ENCODE data around the gene POLR3A.
"Not testable (repeated sequence)": the region's sequence is repeated elsewhere in the genome, so short reads cannot be mapped to it uniquely, and the experiment has no call there.

The POLR3A gene

GRCh38 chr10:78019264-78019663, 10.1 kb downstream of the POLR3A start:
- no peak for DNase-seq

GRCh38 chr10:78017856-78018255, 11.5 kb downstream of the POLR3A start:
- no peak for DNase-seq

GRCh38 chr10:78015546-78015945, 13.8 kb downstream of the POLR3A start:
- no peak for DNase-seq

- no peak for DNase-seq
Observed at GRCh38 chr10:78013564-78013963, 15.8 kb downstream of the POLR3A start.

GRCh38 chr10:78011065-78011464, 18.2 kb downstream of the POLR3A start:
- no peak for DNase-seq

GRCh38 chr10:78010278-78010677, 19.0 kb downstream of the POLR3A start:
- DNase-seq = no peak

- no peak for DNase-seq
Observed at GRCh38 chr10:78009662-78010061, 19.7 kb downstream of the POLR3A start.

- DNase-seq = no peak
Observed at GRCh38 chr10:78007172-78007571, 22.1 kb downstream of the POLR3A start.

- DNase-seq = no peak
Observed at GRCh38 chr10:78004215-78005026, 24.9 kb downstream of the POLR3A start.

- no peak for DNase-seq
Observed at GRCh38 chr10:78002541-78003288, 26.6 kb downstream of the POLR3A start.

GRCh38 chr10:78000956-78001472, 28.3 kb downstream of the POLR3A start:
- no peak for DNase-seq

- no peak for DNase-seq
Observed at GRCh38 chr10:78000206-78000605, 29.1 kb downstream of the POLR3A start.

GRCh38 chr10:77998780-77999179, 30.5 kb downstream of the POLR3A start:
- DNase-seq = not testable (repeated sequence)

- no peak for DNase-seq
Observed at GRCh38 chr10:77993620-77994019, 35.7 kb downstream of the POLR3A start.

GRCh38 chr10:77989081-77989724, 40.1 kb downstream of the POLR3A start:
- no peak for DNase-seq

- DNase-seq = no peak
Observed at GRCh38 chr10:77987671-77988255, 41.6 kb downstream of the POLR3A start.

GRCh38 chr10:77984986-77985385, 44.3 kb downstream of the POLR3A start:
- no peak for DNase-seq

GRCh38 chr10:77983384-77984341, 45.7 kb downstream of the POLR3A start:
- no peak for DNase-seq

- DNase-seq = no peak
Observed at GRCh38 chr10:77981281-77981680, 48.0 kb downstream of the POLR3A start.

- DNase-seq = no peak
Observed at GRCh38 chr10:77979221-77979620, 50.1 kb downstream of the POLR3A start.

- no peak for DNase-seq
Observed at GRCh38 chr10:77978360-77978759, 51.0 kb downstream of the POLR3A start.

GRCh38 chr10:77977934-77978333, 51.4 kb downstream of the POLR3A start:
- DNase-seq = no peak
